RWPE2 (cell line): ENCODE data around the gene CABP2.

Source experiments
- ATAC-seq: fragments of 200-7000 bp; cut with Tn5 transposase; 3 replicates; pipeline ENCODE4 v1.9.1; 2021; ENCODE audit warnings: low read depth
- DNase-seq: peaks from one replicate; pipeline ENCODE4 v3.0.0-alpha.2; 2020; ENCODE audit warnings: low spot score
- H3K27ac ChIP-seq: fragments of 450-650 bp; 2 replicates; pipeline ENCODE4 v1.5.1; 2017; ENCODE audit warnings: mild to moderate bottlenecking; ENCODE audit not compliant: poor library complexity, severe bottlenecking
- H3K27me3 ChIP-seq: fragments of 250-450 bp; sonication (Bioruptor Pico); 2 replicates; pipeline ENCODE4 v1.5.1; 2021; ENCODE audit warnings: mild to moderate bottlenecking, moderate library complexity; ENCODE audit not compliant: insufficient read depth, poor library complexity, severe bottlenecking
- H3K36me3 ChIP-seq: fragments of 250-450 bp; sonication (Bioruptor Pico); 2 replicates; pipeline ENCODE4 v1.5.1; 2020; ENCODE audit warnings: low read depth, mild to moderate bottlenecking, moderate library complexity
- H3K4me1 ChIP-seq: fragments of 250-450 bp; sonication (Bioruptor Pico); 2 replicates; pipeline ENCODE4 v1.5.1; 2021; ENCODE audit warnings: mild to moderate bottlenecking, moderate library complexity; ENCODE audit not compliant: insufficient read depth, poor library complexity, severe bottlenecking
- H3K4me3 ChIP-seq: fragments of 250-450 bp; sonication (Bioruptor Pico); 2 replicates; pipeline ENCODE4 v1.5.1; 2021; ENCODE audit warnings: mild to moderate bottlenecking, moderate library complexity; ENCODE audit not compliant: severe bottlenecking
- H3K9me3 ChIP-seq: fragments of 250-450 bp; sonication (Bioruptor Pico); 2 replicates; pipeline ENCODE4 v1.5.1; 2021; ENCODE audit warnings: mild to moderate bottlenecking, moderate library complexity; ENCODE audit not compliant: severe bottlenecking
- TF ChIP-seq, protein P1 (sequence below): fragments of 450-650 bp; IDR thresholded peaks from one replicate; pipeline ENCODE4 v1.5.1; 2017; ENCODE audit warnings: mild to moderate bottlenecking, moderate library complexity; ENCODE audit not compliant: poor library complexity, severe bottlenecking

Gene CABP2

DNA sequence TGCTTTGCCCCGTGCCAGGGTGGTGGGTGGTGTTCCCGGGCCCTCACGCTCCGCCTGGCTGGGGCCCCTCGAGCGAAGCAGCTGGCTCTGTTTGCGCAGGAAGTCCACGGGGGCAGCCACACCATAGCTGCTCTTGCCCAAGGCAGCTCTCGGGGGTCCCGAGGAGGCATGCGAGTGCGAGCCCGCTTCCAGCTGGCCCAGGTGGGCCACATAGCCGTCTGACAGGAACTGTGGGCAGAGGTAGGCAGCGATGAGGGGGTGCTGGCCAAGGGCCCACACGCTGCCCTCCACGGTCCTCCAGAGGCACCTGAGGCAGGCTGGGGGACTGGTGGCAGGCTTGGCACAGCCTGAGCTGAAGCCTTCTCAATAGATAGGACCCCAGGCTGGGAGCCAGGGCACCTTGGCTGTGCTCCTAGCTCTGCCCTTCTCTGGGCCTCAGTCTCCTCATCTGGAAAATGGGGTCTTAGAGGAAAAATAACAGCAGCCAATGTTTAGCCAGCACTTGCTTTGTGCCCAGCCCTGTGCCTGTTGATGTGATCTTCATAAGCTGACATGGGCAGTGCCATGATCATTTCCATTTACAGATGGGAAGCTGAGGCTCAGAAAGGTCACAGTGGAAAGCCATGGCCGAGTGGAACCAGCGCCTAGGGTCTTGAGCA, 31.0 kb downstream of the CABP2 start:
- ATAC-seq, result no peak
- H3K9me3 ChIP-seq, result no peaks in the 10 kb centered on the region
- H3K27ac ChIP-seq, result no peak overlapping the region
- H3K4me3 ChIP-seq, result no peak overlapping the region
- DNase-seq, result no peak
- H3K36me3 ChIP-seq, result peaks cover 44% of the 10 kb centered on the region
- TF ChIP-seq, protein P1, sequence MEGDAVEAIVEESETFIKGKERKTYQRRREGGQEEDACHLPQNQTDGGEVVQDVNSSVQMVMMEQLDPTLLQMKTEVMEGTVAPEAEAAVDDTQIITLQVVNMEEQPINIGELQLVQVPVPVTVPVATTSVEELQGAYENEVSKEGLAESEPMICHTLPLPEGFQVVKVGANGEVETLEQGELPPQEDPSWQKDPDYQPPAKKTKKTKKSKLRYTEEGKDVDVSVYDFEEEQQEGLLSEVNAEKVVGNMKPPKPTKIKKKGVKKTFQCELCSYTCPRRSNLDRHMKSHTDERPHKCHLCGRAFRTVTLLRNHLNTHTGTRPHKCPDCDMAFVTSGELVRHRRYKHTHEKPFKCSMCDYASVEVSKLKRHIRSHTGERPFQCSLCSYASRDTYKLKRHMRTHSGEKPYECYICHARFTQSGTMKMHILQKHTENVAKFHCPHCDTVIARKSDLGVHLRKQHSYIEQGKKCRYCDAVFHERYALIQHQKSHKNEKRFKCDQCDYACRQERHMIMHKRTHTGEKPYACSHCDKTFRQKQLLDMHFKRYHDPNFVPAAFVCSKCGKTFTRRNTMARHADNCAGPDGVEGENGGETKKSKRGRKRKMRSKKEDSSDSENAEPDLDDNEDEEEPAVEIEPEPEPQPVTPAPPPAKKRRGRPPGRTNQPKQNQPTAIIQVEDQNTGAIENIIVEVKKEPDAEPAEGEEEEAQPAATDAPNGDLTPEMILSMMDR, result no peak
- H3K27me3 ChIP-seq, result no peaks in the 10 kb centered on the region
- H3K4me1 ChIP-seq, result no peaks in the 10 kb centered on the region

- H3K4me1 ChIP-seq, result no peaks in the 10 kb centered on the region
Measured at GRCh38 chr11:67491276-67492068, 31.8 kb downstream of the CABP2 start.

DNA sequence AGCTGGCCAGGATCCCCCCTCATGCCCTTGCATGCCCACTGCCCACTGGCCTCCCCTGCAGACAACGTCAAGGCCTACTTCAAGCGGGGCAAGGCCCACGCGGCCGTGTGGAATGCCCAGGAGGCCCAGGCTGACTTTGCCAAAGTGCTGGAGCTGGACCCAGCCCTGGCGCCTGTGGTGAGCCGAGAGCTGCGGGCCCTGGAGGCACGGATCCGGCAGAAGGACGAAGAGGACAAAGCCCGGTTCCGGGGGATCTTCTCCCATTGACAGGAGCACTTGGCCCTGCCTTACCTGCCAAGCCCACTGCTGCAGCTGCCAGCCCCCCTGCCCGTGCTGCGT, 32.5 kb downstream of the CABP2 start:
- no peak overlapping the region for H3K4me3 ChIP-seq
- no peaks in the 10 kb centered on the region for H3K27me3 ChIP-seq
- H3K9me3 ChIP-seq, result no peaks in the 10 kb centered on the region
- DNase-seq, result no peak
- H3K36me3 ChIP-seq, result peaks cover 39% of the 10 kb centered on the region
- 0 out of 3 replicates have a peak, but pooled peaks have one; percentile 5 for ATAC-seq
- H3K4me1 ChIP-seq, result peaks cover 4% of the 10 kb centered on the region
- TF ChIP-seq, protein P1, result no peak
- no peak overlapping the region for H3K27ac ChIP-seq

More at GRCh38 chr11:67491276-67492068, 31.8 kb downstream of the CABP2 start:
- TF ChIP-seq, protein P1, result no peak
- Histone ChIP-seq H3K27me3 (no peaks in the 10 kb centered on the region), H3K4me3 (no peak overlapping the region), H3K9me3 (no peaks in the 10 kb centered on the region), H3K36me3 (peaks cover 43% of the 10 kb centered on the region), H3K27ac (no peak overlapping the region)
- ATAC-seq, result no peak; the same call in 2 of the 3 replicates
- DNase-seq, result no peak

GRCh38 chr11:67489885-67490726, 33.1 kb downstream of the CABP2 start:
- DNase-seq (peak; percentile 59), ATAC-seq (0 out of 3 replicates have a peak, but pooled peaks have one; percentile 7)
- H3K36me3 ChIP-seq, result peaks cover 36% of the 10 kb centered on the region

More at GRCh38 chr11:67489885-67490726, 33.1 kb downstream of the CABP2 start:
- Histone ChIP-seq H3K27ac (no peak overlapping the region), H3K4me1 (peaks cover 4% of the 10 kb centered on the region), H3K9me3 (no peaks in the 10 kb centered on the region), H3K27me3 (no peaks in the 10 kb centered on the region), H3K4me3 (no peak overlapping the region)
- TF ChIP-seq, protein P1, result no peak
